Fibroblast of lung (primary cell): ENCODE measurements around the gene WSCD1.

Experiments
- CTCF ChIP-seq, 2 donors: IDR thresholded peaks in 1 of 2; conservative IDR thresholded peaks in 1 of 2; 1 replicate in 1 of 2; 2 replicates in 1 of 2; pipeline ENCODE4 v1.5.1; 2011 to 2012; ENCODE audit warnings: low read length in 2 of 2, control low read depth in 1 of 2, inconsistent platforms in 1 of 2, low read depth in 1 of 2, mild to moderate bottlenecking in 1 of 2
- EZH2 ChIP-seq: IDR thresholded peaks from 2 replicates; pipeline ENCODE4 v1.5.1; 2012; ENCODE audit warnings: low read length, control low read depth, mild to moderate bottlenecking; ENCODE audit errors: missing control alignments

- TF ChIP-seq CTCF (conservative IDR thresholded peaks at IDR 0.05 in 1 of 2, IDR thresholded peaks at IDR 0.05 in 1 of 2; ENCODE audit: low read depth in 1 of 2, low read length in 2 of 2) (no peak), EZH2 (no peak)
These were observed 37.6 kb downstream of the WSCD1 start for GRCh38 chr17:6107791-6108190.
